H4 (cell line): ENCODE data around the gene VKORC1. TPM values are rescaled to one million over a fixed set of nuclear protein-coding genes. Genes with fewer than 3 reads are reported as not detected.
"Not testable (repeated sequence)": the region's sequence is repeated elsewhere in the genome, so short reads cannot be mapped to it uniquely, and the experiment has no call there.

Experiments
- DNase-seq: peaks from one replicate; pipeline ENCODE4 v3.0.0-alpha.2; 2015; ENCODE audit warnings: low spot score
- total RNA-seq: library from RNA; depleted of rRNA; stranded (reverse); fragments of >200 nt; shearing (Covaris generic); gene quantifications from 2 replicates; pipeline ENCODE4 v1.2.3, GENCODE V29; 2014; rRNA removed

Gene VKORC1
- total RNA-seq, result 75.1 and 81.7 TPM in 2 replicates

DNA sequence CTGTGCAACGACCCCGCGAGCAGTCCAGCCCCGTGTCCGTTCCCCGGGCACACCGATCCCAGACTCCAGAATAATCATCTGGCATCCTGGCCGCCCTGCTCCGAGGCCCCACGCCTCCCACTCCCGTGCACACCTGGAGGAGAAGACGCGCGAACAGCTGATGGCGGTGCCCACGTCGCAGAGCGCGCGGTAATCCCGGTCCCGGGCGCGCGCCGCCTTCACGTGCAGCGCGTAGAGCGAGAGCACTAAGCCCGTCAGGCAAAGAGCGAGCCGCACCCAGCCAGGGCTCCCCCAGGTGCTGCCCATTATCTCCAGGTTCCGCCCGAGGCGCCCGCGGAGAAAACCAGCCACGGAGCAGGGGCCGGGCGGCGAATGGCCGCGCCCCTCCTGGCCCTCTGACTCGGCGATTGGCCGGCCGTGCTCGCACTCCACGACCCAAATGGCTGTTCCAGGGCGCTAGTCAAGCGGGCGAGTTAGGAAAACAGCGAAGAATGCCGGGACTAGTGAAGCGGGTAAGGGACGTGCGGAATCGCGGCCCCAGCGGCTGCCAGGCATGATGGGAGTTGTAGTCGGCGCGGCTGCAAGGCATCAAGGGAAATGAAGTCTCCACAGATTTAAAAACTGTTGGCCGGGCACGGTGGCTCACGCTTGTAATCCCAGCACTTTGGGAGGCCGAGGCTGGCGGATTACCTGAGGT, at the start of gene VKORC1:
Gene VKORC1, minus strand, starts transcription at position 374 of the 697 bp plus-strand sequence. Its CDS starts 68 bp downstream, at position 306.
- DNase-seq, result peak; percentile 98

DNA sequence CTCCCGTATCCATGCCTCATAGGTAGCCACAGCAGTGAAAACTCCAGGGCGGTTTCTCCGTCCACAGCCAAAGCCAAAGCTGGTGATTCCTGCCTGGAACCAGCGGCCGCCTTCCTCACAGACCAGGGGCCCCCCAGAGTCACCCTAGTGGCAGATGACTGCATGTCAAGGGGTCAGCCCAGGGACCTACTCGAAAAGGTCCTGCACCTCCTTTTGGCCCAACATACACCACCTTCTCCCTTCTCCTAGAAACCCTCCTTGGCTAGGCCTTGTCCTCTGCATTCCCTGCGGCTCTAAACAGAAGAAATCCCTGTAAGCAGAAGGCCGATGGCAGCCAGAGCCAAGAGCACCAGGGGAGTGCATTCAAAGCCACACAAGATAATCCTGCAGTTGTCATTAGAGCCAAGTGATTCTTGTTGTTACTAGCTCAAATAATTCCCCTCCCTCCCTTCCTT, 49.1 kb upstream of the VKORC1 start:
- no peak for DNase-seq

DNA sequence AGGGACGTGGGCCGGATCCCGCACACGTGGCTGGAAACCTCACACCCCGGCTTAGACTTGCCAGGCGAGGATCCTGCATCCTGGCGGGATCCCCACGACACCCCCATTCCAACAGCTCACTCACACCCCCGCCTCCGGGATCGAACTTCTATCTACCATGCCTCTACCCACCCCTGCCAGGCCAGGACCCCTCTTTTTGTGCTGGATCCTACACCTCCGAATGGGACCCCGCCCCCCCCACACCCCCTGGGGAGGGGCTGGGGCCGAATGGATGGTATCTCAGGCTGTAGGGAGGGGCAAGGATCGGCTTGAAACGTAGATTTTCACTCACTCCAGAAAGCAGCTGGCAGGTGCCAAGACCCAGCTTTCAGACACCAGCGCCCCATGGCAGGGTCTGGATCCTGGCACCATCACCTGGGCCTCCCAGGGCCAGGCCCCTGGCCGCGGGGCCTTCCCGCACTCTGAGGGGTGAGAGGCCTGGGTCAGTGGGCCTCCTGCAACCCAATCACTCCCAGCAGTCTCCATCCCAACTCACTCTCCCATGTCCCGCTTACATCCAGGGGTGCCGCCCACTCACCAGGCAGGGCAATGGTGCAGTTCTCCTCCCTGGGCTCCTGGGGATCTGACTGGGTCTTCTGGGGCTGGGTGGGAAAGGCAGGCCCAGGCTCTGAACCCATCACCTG, 48.6 kb upstream of the VKORC1 start:
- DNase-seq, result no peak

DNA sequence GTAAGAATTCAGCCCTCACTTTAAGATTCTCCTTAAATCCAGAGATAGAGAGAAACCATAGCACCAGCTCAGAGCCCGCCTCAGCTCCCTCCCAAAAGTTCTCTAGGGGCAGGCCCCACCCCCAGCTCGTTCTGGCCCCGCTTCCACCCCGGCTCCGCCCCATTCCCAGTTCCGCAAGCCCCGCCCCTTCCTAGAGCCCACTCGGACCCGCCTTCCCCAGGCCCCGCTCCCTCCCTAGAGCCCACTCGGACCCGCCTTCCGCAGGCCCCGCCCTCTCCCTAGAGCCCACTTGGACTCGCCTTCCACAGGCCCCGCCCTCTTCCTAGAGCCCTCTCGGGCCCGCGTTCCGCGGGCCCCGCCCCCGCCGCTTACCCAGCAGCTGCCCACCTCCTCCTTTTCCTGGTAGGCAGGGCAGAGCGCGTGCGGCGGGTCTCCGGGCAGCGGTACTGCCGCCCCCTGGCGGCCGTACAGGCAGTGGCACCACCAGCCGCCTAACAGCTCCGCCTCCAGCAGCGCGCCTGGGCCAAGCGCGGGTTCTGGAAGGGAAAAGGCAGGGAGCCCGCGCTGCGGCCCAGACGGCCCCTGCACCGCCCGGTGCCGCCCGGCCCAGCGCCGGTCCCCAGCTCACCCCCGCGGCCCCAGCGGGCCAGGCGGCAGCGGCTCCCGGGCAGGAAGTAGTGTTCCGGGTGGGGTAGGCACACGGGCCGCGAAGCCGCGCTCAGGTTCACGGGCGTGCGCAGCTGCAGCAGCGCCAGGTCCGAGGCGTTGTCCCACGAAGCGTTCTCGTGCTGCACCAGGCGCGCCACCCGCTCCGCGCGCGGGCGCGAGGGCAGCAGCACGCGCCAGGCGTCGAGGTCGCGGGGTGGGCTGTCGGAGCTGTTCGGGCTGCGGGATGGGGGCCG, 47.8 kb upstream of the VKORC1 start:
- DNase-seq, result peak; percentile 95

DNA sequence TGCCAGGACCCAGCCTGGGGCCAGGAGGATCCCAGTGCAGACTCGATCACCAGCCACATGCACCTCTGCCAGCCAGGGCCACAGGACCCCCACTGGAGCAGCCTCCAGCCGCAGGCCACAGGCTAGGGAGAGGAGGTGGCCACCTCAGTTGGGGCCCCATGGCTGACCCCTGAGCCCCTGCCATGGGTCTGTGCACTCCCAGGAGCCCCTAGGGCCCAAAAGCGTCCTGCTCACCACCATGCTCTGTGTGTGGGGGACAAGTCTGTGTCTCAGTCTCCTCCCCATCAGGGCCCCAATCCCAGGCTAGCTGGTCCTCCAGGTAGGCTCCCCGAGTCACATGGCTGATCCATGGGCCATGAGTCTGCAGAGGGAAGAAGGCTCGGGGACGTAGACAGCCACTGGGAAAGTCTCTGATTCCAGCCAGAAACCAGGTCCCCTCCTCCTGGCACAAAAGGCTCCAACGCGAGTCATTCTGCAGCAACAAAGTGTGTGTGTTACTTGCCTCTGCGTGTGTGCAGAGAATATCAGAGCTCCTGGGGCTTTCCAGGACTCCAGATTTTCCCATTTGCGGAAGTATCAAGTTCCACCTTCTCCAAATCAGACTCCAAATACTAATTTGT, 47.0 kb upstream of the VKORC1 start:
- DNase-seq, result peak; percentile 57

DNA sequence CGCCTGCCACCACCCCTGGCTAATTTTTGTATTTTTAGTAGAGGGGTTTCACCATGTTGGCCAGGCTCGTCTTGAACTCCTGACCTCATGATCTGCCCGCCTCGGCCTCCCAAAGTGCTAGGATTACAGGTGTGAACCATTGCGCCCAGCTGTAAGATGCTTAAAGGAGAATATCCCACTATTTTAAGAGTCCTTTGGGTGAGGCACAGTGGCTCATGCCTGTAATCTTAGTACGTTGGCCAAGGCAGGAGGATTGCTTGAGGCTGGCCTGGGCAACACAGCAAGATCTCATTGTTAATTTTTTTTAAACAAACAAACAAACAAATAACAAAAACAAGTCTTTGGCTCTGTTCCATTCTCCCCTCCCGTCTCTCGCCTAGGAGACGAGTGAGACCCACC, 46.5 kb upstream of the VKORC1 start:
- not testable (repeated sequence) for DNase-seq

DNA sequence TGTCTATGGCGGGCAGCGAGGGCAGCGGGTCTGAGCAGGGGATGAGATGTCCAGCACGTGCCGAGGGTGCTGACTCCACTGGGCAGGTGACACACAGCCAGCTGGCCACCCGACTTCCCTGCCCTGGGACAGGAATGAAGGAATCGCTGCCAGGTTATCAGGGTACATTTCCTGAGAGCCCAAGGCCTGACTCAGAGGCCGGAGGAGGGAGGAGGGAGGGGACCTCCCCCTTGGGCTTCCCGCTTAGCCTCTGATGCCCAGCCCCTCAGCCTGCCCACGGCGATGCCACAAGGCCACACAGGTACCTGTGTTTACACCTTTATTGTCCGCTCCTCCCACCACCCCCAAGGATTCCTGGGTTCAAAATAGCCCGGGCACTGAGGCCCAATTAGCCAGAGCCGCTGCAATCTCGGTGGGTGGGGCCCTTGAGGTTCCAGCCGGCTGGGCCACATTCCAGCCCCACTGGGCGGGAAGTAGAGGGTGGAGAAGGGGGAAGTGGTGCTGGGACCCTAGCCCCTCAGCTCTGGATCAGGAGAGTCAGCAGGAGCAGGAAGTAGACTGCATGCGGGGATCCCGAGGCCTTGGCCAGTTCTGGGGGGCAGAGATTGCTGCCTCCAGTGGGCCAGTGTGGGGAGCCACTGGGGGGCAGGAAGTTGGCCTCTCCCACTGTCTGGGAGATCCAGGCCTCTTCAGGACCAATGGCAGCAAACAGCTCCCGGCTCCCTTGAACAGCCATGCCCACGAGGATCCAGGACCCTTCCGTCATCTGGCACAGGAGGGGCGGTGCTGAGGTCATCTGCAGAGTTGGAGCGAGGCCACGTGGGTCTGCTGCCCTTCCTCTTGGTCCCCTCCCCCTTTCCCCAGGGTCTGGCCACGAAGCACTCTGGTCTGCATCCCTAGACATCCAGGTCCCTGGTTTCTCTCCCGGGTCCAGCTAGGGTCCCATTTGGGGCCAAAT, 44.3 kb upstream of the VKORC1 start:
- DNase-seq, result peak; percentile 78

DNA sequence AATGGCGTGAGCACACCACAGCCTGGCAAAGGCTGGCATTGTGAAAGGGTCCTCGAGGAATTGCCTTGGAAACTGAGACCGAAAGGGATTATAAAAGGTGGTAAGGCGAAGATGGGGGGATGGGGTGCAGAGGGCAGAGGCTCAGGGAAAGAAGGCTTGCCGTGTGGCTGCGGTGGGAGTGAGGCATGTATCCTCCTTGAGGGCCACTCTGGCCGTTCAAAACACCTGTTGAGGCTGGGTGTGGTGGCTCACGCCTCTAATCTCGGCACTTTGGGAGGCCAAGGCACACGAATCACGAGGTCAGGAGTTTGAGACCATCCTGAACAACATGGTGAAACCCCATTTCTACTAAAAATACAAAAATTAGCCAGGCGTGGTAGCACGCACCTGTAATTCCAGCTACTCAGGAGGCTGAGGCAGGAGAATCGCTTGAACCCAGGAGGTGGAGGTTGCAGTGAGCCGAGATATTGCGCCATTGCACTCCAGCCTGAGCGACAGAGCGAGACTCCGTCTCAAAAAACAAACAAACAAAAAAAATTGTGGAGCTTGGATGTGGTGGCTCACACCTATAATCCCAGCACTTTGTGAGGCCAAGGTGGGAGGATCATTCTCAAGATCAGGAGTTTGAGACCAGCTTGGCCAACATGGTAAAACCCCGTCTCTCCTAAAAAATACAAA, 42.4 kb upstream of the VKORC1 start:
- not testable (repeated sequence) for DNase-seq

DNA sequence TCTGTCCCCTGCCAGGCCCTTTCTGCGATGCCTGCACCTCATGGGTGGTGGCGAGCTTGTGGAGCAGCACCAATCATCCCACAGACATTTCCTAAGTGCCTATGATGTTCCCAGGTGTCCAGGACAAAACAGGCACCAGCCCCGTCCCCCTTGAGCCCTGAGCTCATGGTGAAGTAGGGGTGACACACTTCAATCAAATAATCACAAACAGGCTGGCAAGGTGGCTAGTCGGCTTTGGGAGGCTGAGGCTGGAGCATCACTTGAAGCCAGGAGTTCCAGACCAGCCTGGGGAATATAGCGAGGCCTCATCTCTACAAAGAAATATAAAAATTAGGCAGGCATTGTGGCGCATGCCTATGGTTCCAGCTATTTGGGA, 41.7 kb upstream of the VKORC1 start:
- DNase-seq, result no peak

DNA sequence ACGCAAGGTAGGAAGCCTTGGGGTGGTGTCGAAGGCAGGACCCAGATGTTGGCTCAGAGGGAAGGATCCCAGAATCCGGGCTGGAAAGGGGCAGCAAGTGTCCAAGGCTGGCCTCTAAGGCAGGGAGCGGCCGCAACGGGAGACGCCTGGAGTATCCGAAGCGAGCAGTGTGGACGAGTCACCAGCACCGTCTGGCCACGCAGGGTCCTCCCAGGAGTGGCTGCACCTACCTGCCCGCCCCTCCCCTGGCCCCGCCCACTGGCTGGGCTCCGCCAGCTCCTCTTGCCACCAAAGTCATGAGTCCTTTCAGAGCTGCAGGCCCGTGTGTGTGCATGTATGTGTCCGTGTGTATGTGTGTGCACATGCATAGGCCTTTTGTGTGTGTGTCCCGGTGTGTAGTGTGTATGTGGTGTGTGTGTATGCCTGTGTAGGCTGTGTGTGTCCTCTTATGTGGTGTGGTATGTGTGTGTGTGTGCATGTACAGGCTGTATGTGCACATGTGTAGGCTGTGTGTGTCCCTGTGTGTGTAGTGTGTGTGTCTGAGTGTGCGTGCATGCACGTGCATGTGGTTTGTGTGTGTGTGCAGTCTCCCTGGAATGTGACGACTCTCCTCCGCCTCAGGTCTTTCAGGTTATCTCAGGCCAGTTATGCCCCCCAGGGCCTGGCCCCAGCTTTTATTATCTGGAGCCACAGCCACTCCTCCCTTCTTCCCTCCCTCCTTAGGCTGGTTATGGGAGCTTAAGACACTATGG, 41.1 kb upstream of the VKORC1 start, which contains the start of gene PRSS8:
Gene PRSS8, minus strand, starts transcription at position 193 of the 752 bp plus-strand sequence. CDS start 229 bp downstream, outside the sequence.
- DNase-seq, result no peak

DNA sequence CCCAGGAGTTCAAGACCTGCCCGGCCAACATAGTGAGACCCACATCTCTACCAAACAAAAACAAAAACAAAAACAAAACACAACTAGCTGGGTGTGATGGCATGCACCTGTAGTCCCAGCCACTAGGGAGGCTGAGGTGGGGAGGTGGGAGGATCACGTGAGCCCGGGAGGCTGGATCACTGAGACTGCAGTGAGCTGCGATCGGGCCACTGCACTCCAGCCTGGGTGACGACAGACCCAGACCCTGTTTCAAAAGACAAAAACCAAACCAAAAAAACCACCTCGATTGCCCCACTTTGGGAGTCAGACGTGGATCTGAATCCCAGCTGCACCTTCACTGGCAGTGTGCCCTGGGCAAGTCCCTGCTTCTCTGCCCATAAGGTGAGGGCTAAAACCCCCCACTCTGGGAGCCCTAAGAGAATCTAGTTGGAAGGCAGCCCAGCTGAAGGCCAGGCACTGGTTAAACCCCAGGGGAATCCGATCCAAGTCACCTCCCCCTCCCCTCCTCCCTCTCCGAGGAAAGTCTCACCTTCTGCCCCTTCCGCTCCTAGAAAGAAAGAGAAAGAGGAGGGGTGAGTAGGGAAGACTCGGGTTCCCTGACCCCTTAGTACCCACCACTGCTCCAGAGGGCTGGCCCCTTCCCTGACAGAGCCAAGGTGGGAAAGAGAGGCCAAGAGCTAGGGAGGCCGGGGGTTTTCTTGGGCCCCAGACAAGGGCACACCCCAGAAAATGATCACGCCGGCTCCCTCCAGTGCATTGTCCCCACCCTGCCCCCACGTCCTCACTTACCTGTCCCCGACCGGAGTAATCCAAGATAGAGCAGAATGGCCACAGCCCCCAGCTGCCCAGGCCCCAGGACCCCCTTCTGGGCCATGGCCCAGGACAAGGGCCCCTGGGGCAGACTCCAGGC, 40.3 kb upstream of the VKORC1 start:
- no peak for DNase-seq

DNA sequence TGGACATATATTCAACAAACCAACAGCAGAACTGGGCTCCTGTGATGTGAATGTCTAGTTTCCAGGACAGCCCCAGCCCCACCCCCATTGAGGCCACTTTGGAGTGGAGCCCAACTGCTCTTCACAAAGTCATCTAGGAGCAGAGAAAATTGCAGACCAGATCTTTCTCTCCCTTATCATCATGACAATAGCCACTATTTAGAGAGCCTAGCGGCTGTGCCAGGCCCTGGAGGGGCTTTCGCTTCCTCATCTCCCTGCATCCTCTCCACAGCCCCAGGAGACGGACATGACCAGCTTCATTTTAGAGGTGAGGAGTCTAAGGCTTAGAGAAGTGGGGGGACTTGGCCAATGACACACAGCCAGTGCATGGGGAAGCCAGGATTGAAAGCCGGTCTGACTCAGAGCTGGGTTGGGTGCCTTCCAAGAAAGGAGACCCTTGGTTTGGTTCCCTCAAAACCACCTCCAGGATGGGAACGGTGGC, 39.5 kb upstream of the VKORC1 start:
- no peak for DNase-seq

DNA sequence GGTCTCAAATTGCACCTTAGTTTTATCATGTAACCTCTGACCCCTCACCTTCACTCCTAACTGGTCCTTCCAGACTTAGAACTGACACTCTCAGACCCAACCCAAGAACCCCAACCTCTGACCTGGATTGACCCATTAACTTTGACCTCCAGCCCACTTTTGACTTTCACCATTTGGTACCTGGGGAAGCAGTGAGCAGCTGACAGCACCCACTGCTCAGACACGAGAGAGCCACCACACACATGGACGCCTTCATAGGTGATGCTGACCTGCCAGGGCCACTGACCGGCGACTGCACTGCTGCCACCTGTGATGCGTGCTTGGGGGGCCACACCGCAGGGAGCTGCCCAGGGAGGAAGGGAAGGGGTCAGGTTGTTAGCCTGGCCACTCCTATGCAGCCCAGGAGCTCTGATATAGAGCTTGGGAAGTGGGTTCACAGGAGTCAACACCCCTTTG, 38.5 kb upstream of the VKORC1 start:
- DNase-seq, result no peak

DNA sequence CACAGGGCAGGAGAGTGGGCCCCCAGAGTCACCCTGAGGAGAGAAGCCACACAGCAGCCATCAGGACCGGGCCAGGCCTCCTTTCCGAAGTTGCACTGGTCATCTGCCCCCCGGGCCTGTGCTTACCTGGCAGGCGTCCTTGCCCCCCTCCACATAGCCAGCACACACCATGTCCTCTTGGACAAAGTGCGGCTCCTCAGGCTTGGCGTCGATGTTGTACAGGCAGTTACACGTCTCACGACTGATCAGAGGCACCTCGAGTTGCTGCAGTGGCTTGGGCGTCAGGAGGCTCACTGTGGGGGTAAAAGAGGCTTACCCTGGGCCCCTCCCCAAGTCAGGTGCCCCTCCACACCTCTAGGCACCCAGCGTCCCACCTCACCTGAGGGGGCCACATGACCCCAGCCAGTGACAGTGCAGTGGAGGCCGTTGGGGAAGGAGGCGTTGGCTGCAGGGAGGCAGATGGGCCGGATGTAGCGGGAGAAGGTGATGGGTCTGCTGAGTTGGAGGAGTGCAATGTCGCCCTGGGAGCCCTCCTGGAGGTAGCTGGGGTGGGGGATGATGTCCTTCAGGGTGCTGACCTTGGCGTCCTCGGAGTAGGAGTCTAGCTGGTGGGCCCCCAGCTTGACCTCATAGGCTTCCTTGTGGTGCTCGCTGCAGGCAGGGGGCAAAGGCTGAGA, 37.8 kb upstream of the VKORC1 start:
- no peak for DNase-seq

DNA sequence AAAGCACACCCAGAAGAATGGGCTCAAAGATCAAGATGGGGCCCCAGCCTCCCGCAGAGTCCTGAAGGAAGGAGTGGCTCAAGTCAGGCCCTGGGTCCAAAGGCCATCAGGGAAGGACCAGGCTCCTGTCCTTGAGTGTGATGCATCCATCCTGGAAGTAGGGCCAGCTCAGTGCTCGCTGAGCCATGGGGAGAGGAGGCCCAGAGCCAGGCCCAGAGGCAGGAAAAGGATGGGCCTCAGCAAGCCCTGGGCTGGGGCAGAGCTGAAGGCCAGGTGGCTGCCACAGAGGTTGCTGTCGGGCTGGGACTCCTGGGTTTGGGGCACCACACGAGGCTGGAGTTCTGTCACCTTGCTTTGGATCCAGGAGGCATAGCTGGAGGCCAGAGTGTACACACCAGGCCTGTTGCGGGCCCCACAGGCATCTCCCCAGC, 37.3 kb upstream of the VKORC1 start:
- no peak for DNase-seq

DNA sequence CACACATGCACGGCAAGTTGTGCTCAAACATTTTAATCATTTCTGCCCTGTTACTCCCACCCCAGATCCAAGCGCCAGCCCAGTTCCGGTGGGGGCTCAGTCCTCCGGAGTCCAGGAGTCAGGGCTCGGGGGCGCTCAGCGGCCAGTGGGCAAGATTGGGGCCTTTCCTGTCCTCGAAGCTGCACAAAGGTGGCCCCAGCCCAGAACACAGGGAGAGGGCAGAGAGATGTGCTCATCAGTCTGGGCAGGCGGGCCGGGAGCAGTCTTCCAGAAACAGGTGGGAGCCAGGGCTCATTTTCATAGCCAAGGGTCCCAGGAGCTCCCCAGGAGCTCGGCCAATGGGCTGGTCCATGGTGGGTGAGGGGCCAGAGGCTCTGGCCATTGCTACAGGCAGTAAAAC, 36.8 kb upstream of the VKORC1 start:
- DNase-seq, result no peak

DNA sequence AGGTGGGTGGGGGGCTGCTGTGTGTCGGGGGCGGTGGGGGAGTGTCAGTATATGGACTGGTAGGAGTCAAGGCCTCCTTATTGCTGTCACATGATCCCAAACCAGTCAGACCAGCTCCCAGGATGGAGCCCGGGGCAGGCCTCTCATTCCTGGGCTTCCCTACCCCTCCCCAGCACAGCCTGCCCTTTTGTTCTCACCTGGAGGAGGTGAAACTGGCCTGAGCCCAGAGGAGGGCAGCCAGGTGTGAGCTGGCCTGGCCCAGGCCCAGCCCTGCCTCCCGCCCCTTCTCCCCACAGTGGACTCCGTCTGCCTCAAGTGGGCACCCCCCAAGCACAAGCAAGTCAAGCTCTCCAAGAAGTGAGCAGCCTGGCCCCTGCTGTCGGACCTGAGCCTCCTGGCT, 36.3 kb upstream of the VKORC1 start:
- DNase-seq, result no peak
